KMS-11 (cell line): ENCODE measurements around the gene HSPA1B.

Experiments used
- H2AFZ ChIP-seq: fragments of 200-600 bp; sonication (generic); 2 replicates; pipeline ENCODE4 v1.6.1; 2016; ENCODE audit warnings: antibody characterized with exemption, mixed run types, low read depth
- H3K27ac ChIP-seq: fragments of 200-600 bp; sonication (generic); 2 replicates; pipeline ENCODE4 v1.6.1; 2016; ENCODE audit warnings: mild to moderate bottlenecking, mixed run types
- H3K27me3 ChIP-seq: fragments of 200-600 bp; sonication (generic); 2 replicates; pipeline ENCODE4 v1.6.1; 2017; ENCODE audit warnings: mild to moderate bottlenecking, low read depth, mixed run types, moderate library complexity; ENCODE audit not compliant: insufficient read depth
- H3K36me3 ChIP-seq: fragments of 200-600 bp; sonication (generic); 2 replicates; pipeline ENCODE4 v1.6.1; 2017; ENCODE audit warnings: mild to moderate bottlenecking, mixed run types; ENCODE audit not compliant: insufficient read depth
- H3K4me1 ChIP-seq: fragments of 200-600 bp; sonication (generic); 2 replicates; pipeline ENCODE4 v1.6.1; 2016; ENCODE audit warnings: mild to moderate bottlenecking, low read depth, mixed run types; ENCODE audit not compliant: poor library complexity, severe bottlenecking
- H3K4me2 ChIP-seq: fragments of 200-600 bp; sonication (generic); 2 replicates; pipeline ENCODE4 v1.7.0; 2016; ENCODE audit warnings: mild to moderate bottlenecking, mixed run types
- H3K4me3 ChIP-seq: fragments of 200-600 bp; sonication (generic); IDR thresholded peaks from 2 replicates; pipeline ENCODE4 v1.6.1; 2017; ENCODE audit warnings: low read depth, low read length, mixed read lengths; ENCODE audit not compliant: insufficient read depth
- H3K79me2 ChIP-seq: fragments of 200-600 bp; sonication (generic); 2 replicates; pipeline ENCODE4 v1.6.1; 2016; ENCODE audit warnings: low read depth, mixed run types; ENCODE audit not compliant: insufficient read depth
- H3K9ac ChIP-seq: fragments of 200-600 bp; sonication (generic); 2 replicates; pipeline ENCODE4 v1.6.1; 2016; ENCODE audit warnings: mild to moderate bottlenecking, mixed run types
- H4K20me1 ChIP-seq: fragments of 200-600 bp; sonication (generic); 2 replicates; pipeline ENCODE4 v1.6.1; 2016; ENCODE audit warnings: mild to moderate bottlenecking, mixed run types; ENCODE audit not compliant: insufficient read depth
- CTCF ChIP-seq: fragments of 200-600 bp; sonication (generic); conservative IDR thresholded peaks from 2 replicates; pipeline ENCODE4 v1.6.1; 2017; ENCODE audit warnings: low read depth, mild to moderate bottlenecking, antibody characterized with exemption, low read length, moderate library complexity, mixed read lengths

The HSPA1B gene

GRCh38 chr6:31874836-31875572 is 47.5 kb downstream of the HSPA1B start:
- H3K79me2 ChIP-seq, result no peaks in the 10 kb centered on the region
- H3K27me3 ChIP-seq, result no peaks in the 10 kb centered on the region
- H3K4me2 ChIP-seq, result no peak overlapping the region
- no peak overlapping the region for H3K4me3 ChIP-seq
- H3K9ac ChIP-seq, result no peak overlapping the region
- H3K36me3 ChIP-seq, result no peaks in the 10 kb centered on the region
- H3K4me1 ChIP-seq, result peaks cover 7% of the 10 kb centered on the region
- H3K27ac ChIP-seq, result no peak overlapping the region
- H2AFZ ChIP-seq, result no peak overlapping the region
- H4K20me1 ChIP-seq, result no peaks in the 10 kb centered on the region
- TF ChIP-seq CTCF, result no peak

- no peak overlapping the region for H3K9ac ChIP-seq
- no peaks in the 10 kb centered on the region for H4K20me1 ChIP-seq
- no peak overlapping the region for H2AFZ ChIP-seq
- no peak for TF ChIP-seq CTCF
- no peaks in the 10 kb centered on the region for H3K27me3 ChIP-seq
- H3K79me2 ChIP-seq, result no peaks in the 10 kb centered on the region
- peaks cover 7% of the 10 kb centered on the region for H3K4me1 ChIP-seq
- H3K4me3 ChIP-seq, result no peak overlapping the region
- H3K4me2 ChIP-seq, result no peak overlapping the region
- no peaks in the 10 kb centered on the region for H3K36me3 ChIP-seq
- H3K27ac ChIP-seq, result no peak overlapping the region
Observed at GRCh38 chr6:31875877-31876276, 48.3 kb downstream of the HSPA1B start.

GRCh38 chr6:31876357-31876756 is 48.8 kb downstream of the HSPA1B start:
- no peaks in the 10 kb centered on the region for H3K36me3 ChIP-seq
- no peak overlapping the region for H2AFZ ChIP-seq
- H3K27me3 ChIP-seq, result no peaks in the 10 kb centered on the region
- H3K9ac ChIP-seq, result no peak overlapping the region
- no peak overlapping the region for H3K4me2 ChIP-seq
- no peak overlapping the region for H3K4me3 ChIP-seq
- no peak overlapping the region for H3K27ac ChIP-seq
- no peaks in the 10 kb centered on the region for H3K79me2 ChIP-seq
- peaks cover 7% of the 10 kb centered on the region for H3K4me1 ChIP-seq
- TF ChIP-seq CTCF, result no peak
- no peaks in the 10 kb centered on the region for H4K20me1 ChIP-seq

- Histone ChIP-seq H3K36me3 (no peaks in the 10 kb centered on the region), H3K4me3 (no peak overlapping the region), H3K79me2 (no peaks in the 10 kb centered on the region), H3K27ac (no peak overlapping the region), H4K20me1 (no peaks in the 10 kb centered on the region), H2AFZ (no peak overlapping the region), H3K4me1 (peaks cover 10% of the 10 kb centered on the region), H3K27me3 (no peaks in the 10 kb centered on the region), H3K4me2 (no peak overlapping the region), H3K9ac (no peak overlapping the region)
- TF ChIP-seq CTCF, result no peak
Observed at GRCh38 chr6:31877125-31877650, 49.6 kb downstream of the HSPA1B start.
